ENCODE results near the gene PRTN3. TPM values are rescaled to one million over a fixed set of nuclear protein-coding genes. Genes with fewer than 3 reads are reported as not detected.

PRTN3 gene
- total RNA-seq, 1 experiment from 2014 or later = not detected

DNA sequence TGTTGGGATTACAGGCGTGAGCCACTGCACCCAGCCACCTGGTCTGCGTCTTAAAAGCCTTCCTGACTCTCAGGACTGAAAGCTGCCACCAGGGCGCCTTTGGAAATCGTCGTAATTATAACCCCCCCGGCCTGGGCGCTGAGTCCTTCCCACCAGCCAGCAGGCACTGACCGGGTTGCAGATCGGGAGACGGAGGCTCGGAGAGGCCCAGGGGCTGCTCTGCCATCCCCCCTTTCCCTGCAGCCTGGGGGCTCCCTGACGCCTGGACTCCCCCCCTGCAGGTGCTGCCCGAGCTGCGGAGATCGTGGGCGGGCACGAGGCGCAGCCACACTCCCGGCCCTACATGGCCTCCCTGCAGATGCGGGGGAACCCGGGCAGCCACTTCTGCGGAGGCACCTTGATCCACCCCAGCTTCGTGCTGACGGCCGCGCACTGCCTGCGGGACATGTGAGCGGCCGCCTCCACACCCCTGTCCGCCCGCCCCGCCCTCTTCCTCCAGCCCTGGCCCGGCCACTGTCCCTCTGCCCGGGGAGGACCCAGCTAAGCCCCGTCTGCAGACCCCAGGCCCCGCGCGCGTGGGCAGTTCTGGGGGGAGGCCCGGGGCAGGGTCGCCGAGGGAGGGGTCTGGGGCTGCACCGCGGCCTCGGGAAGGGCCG lies 2.5 kb downstream of the PRTN3 start:
- H3K27ac Mint-ChIP-seq (ENCODE audit: low read depth, unreplicated experiment) = no peak overlapping the region
- CTCF ChIA-PET = interaction anchor here (0.6 to 0.8 kb wide), 3 partner anchors 50 to 115 kb away, joined by 3 to 4 read pairs (median 3); partner anchors contain the start of genes MED16 and RNU6-9
- BruUV-seq (replicated peaks) = no TSS peak
- intact Hi-C loops (cut with micrococcal nuclease) = no loop called here
- H3K9me3 Mint-ChIP-seq (ENCODE audit: unreplicated experiment) = peaks cover 7% of the 10 kb centered on the region
- H3K4me3 Mint-ChIP-seq (ENCODE audit: unreplicated experiment) = peak overlapping the region; percentile 59
- H3K4me1 Mint-ChIP-seq (ENCODE audit: insufficient read depth, unreplicated experiment) = peaks cover 12% of the 10 kb centered on the region
- no peaks in the 10 kb centered on the region for H3K36me3 Mint-ChIP-seq (ENCODE audit: insufficient read depth, unreplicated experiment)
- TF ChIP-seq, protein P1, sequence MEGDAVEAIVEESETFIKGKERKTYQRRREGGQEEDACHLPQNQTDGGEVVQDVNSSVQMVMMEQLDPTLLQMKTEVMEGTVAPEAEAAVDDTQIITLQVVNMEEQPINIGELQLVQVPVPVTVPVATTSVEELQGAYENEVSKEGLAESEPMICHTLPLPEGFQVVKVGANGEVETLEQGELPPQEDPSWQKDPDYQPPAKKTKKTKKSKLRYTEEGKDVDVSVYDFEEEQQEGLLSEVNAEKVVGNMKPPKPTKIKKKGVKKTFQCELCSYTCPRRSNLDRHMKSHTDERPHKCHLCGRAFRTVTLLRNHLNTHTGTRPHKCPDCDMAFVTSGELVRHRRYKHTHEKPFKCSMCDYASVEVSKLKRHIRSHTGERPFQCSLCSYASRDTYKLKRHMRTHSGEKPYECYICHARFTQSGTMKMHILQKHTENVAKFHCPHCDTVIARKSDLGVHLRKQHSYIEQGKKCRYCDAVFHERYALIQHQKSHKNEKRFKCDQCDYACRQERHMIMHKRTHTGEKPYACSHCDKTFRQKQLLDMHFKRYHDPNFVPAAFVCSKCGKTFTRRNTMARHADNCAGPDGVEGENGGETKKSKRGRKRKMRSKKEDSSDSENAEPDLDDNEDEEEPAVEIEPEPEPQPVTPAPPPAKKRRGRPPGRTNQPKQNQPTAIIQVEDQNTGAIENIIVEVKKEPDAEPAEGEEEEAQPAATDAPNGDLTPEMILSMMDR (IDR thresholded peaks at IDR 0.05; ENCODE audit: unreplicated experiment) = no peak
- peaks cover 23% of the 10 kb centered on the region for H3K27me3 Mint-ChIP-seq (ENCODE audit: insufficient read depth, unreplicated experiment)
- DNase-seq (ENCODE audit: unreplicated experiment) = peak; percentile 33
- POLR2A ChIA-PET = interaction anchor here (0.7 kb wide), 1 partner anchor 25 kb away, joined by 3 read pairs; no protein-coding TSS in a partner anchor

DNA sequence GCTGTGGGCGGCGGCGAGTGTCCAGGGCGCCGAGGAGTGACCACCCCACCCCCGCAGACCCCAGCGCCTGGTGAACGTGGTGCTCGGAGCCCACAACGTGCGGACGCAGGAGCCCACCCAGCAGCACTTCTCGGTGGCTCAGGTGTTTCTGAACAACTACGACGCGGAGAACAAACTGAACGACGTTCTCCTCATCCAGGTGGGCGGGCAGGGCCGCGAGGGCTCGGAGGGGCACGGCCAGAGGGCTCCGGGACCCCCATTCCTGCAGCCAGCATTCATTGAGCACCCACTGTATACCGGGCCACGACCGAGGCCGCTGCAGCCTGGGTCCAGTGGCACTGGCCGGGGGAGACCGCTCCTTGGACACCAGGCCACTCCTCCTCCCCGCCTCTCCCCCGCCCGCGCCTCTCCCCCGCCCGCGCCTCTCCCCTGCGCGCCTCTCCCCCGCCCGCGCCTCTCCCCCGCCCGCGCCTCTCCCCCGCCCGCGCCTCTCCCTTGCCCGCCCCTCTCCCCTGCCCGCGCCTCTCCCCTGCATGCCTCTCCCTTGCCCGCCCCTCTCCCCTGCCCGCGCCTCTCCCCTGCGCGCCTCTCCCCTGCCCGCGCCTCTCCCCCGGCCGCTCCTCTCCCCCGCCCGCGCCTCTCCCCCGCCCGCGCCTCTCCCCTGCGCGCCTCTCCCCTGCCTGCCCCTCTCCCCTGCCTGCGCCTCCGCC lies 3.2 kb downstream of the PRTN3 start:
- peaks cover 23% of the 10 kb centered on the region for H3K27me3 Mint-ChIP-seq (ENCODE audit: insufficient read depth, unreplicated experiment)
- BruUV-seq (replicated peaks) = no TSS peak
- ChIA-PET POLR2A (interaction anchor here (0.7 kb wide), 1 partner anchor 25 kb away, joined by 3 read pairs; no protein-coding TSS in a partner anchor), CTCF (no interaction called here)
- intact Hi-C loops (cut with micrococcal nuclease) = no loop called here
- H3K4me1 Mint-ChIP-seq (ENCODE audit: insufficient read depth, unreplicated experiment) = peaks cover 12% of the 10 kb centered on the region
- peak overlapping the region; percentile 59 for H3K4me3 Mint-ChIP-seq (ENCODE audit: unreplicated experiment)
- DNase-seq (ENCODE audit: unreplicated experiment) = no peak
- TF ChIP-seq, protein P1 (IDR thresholded peaks at IDR 0.05; ENCODE audit: unreplicated experiment) = no peak
- no peaks in the 10 kb centered on the region for H3K36me3 Mint-ChIP-seq (ENCODE audit: insufficient read depth, unreplicated experiment)
- peaks cover 7% of the 10 kb centered on the region for H3K9me3 Mint-ChIP-seq (ENCODE audit: unreplicated experiment)
- H3K27ac Mint-ChIP-seq (ENCODE audit: low read depth, unreplicated experiment) = no peak overlapping the region

DNA sequence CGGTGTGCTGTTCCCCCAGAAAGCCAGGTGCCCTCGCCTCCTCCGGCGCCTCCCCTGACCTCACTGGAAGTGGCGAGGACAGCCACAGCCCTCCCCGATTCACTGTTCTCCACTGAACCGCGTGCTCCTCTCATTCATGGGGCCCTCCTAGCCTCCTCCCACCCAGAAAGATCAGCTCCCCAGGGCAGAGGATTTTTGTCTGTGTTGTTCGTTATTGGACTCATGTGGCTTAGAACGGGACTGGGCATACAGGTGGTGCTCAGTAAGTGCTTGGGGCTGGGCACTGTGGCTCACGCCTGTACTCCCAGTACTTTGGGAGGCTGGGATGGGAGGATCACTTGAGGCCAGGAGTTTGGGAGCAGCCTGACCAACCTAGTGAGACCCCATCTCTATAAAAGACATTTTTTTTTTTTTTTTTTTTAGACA lies 3.8 kb downstream of the PRTN3 start:
- ChIA-PET POLR2A (interaction anchor here (1.3 kb wide), 1 partner anchor 140 kb away, joined by 4 read pairs; the partner anchor contains the start of gene WDR18), CTCF (interaction anchor here (0.7 kb wide), 1 partner anchor 35 kb away, joined by 3 read pairs; no protein-coding TSS in a partner anchor)
- DNase-seq (ENCODE audit: unreplicated experiment) = peak; percentile 51
- TF ChIP-seq, protein P1 (IDR thresholded peaks at IDR 0.05; ENCODE audit: unreplicated experiment) = no peak
- BruUV-seq (replicated peaks) = no TSS peak
- intact Hi-C loops (cut with micrococcal nuclease) = no loop called here
- peaks cover 7% of the 10 kb centered on the region for H3K9me3 Mint-ChIP-seq (ENCODE audit: unreplicated experiment)
- H3K4me3 Mint-ChIP-seq (ENCODE audit: unreplicated experiment) = peak overlapping the region; percentile 59
- peaks cover 12% of the 10 kb centered on the region for H3K4me1 Mint-ChIP-seq (ENCODE audit: insufficient read depth, unreplicated experiment)
- H3K36me3 Mint-ChIP-seq (ENCODE audit: insufficient read depth, unreplicated experiment) = no peaks in the 10 kb centered on the region
- H3K27me3 Mint-ChIP-seq (ENCODE audit: insufficient read depth, unreplicated experiment) = peaks cover 23% of the 10 kb centered on the region
- no peak overlapping the region for H3K27ac Mint-ChIP-seq (ENCODE audit: low read depth, unreplicated experiment)
